ENCODE measurements around the gene HEXA. TPM values are rescaled to one million over a fixed set of nuclear protein-coding genes. Genes with fewer than 3 reads are reported as not detected.

The HEXA gene
- total RNA-seq, 1 donor from 2014 or later, result 48.7 TPM

GRCh38 chr15:72342385-72342784, 33.4 kb downstream of the HEXA start:
- TF ChIP-seq CTCF (IDR thresholded peaks at IDR 0.05; ENCODE audit: insufficient read depth, low read length, severe bottlenecking), result peak; percentile 52
- no peaks in the 10 kb centered on the region for H3K27me3 ChIP-seq (ENCODE audit: control insufficient read depth, insufficient read depth, low read length)
- H3K4me3 ChIP-seq (ENCODE audit: low read depth, low read length), result no peak overlapping the region
- H3K36me3 ChIP-seq (ENCODE audit: control insufficient read depth, insufficient read depth, low read length), result peaks cover 3% of the 10 kb centered on the region
- DNase-seq (ENCODE audit: low read depth) (peak; percentile 32), FAIRE-seq (no peak)

- Histone ChIP-seq H3K27me3 (ENCODE audit: control insufficient read depth, insufficient read depth, low read length) (no peaks in the 10 kb centered on the region), H3K4me3 (ENCODE audit: low read depth, low read length) (no peak overlapping the region), H3K36me3 (ENCODE audit: control insufficient read depth, insufficient read depth, low read length) (peaks cover 3% of the 10 kb centered on the region)
- DNase-seq (ENCODE audit: low read depth) (no peak), FAIRE-seq (no peak)
- TF ChIP-seq CTCF (IDR thresholded peaks at IDR 0.05; ENCODE audit: insufficient read depth, low read length, severe bottlenecking), result peak; percentile 36
Measured at GRCh38 chr15:72341361-72341760, 34.5 kb downstream of the HEXA start.

GRCh38 chr15:72340366-72340765, 35.4 kb downstream of the HEXA start:
- H3K4me3 ChIP-seq (ENCODE audit: low read depth, low read length), result no peak overlapping the region
- FAIRE-seq (no peak), DNase-seq (ENCODE audit: low read depth) (no peak)
- no peak for TF ChIP-seq CTCF (IDR thresholded peaks at IDR 0.05; ENCODE audit: insufficient read depth, low read length, severe bottlenecking)
- H3K27me3 ChIP-seq (ENCODE audit: control insufficient read depth, insufficient read depth, low read length), result no peaks in the 10 kb centered on the region
- peaks cover 3% of the 10 kb centered on the region for H3K36me3 ChIP-seq (ENCODE audit: control insufficient read depth, insufficient read depth, low read length)

GRCh38 chr15:72339777-72340177, 36.0 kb downstream of the HEXA start:
- no peaks in the 10 kb centered on the region for H3K27me3 ChIP-seq (ENCODE audit: control insufficient read depth, insufficient read depth, low read length)
- peak; percentile 82 for DNase-seq (ENCODE audit: low read depth)
- FAIRE-seq, result no peak
- peaks cover 2% of the 10 kb centered on the region for H3K36me3 ChIP-seq (ENCODE audit: control insufficient read depth, insufficient read depth, low read length)
- no peak overlapping the region for H3K4me3 ChIP-seq (ENCODE audit: low read depth, low read length)
- TF ChIP-seq CTCF (IDR thresholded peaks at IDR 0.05; ENCODE audit: insufficient read depth, low read length, severe bottlenecking), result no peak

- Histone ChIP-seq H3K27me3 (ENCODE audit: control insufficient read depth, insufficient read depth, low read length) (no peaks in the 10 kb centered on the region), H3K36me3 (ENCODE audit: control insufficient read depth, insufficient read depth, low read length) (no peaks in the 10 kb centered on the region), H3K4me3 (ENCODE audit: low read depth, low read length) (no peak overlapping the region)
- TF ChIP-seq CTCF (IDR thresholded peaks at IDR 0.05; ENCODE audit: insufficient read depth, low read length, severe bottlenecking), result no peak
- DNase-seq (ENCODE audit: low read depth), result no peak
- FAIRE-seq, result no peak
Measured at GRCh38 chr15:72338617-72339321, 37.0 kb downstream of the HEXA start.

GRCh38 chr15:72338148-72338547, 37.7 kb downstream of the HEXA start:
- FAIRE-seq (no peak), DNase-seq (ENCODE audit: low read depth) (no peak)
- Histone ChIP-seq H3K36me3 (ENCODE audit: control insufficient read depth, insufficient read depth, low read length) (no peaks in the 10 kb centered on the region), H3K4me3 (ENCODE audit: low read depth, low read length) (no peak overlapping the region), H3K27me3 (ENCODE audit: control insufficient read depth, insufficient read depth, low read length) (no peaks in the 10 kb centered on the region)
- no peak for TF ChIP-seq CTCF (IDR thresholded peaks at IDR 0.05; ENCODE audit: insufficient read depth, low read length, severe bottlenecking)
